Psoas muscle (tissue), 8 donors: ENCODE measurements around the gene TDRD5. TPM values are rescaled to one million over a fixed set of nuclear protein-coding genes. Genes with fewer than 3 reads are reported as not detected.

Experiments used
- ATAC-seq, 4 donors: fragments of 200-7000 bp; cut with Tn5 transposase; one replicate each; pipeline ENCODE4 v1.9.1; 2020; ENCODE audit warnings: moderate library complexity in 3 of 4, mild to moderate bottlenecking in 2 of 4
- DNase-seq, 2 donors: peaks; one replicate each; pipeline ENCODE4 v3.0.0-alpha.2; 2020
- H3K27ac ChIP-seq: fragments of 200-600 bp; one replicate; pipeline ENCODE4 v1.8.0; 2022
- H3K27me3 ChIP-seq, 3 donors: fragments of 200-600 bp in 1 of 3; one replicate each; pipeline versions ENCODE4 v1.6.1 to v1.8.0; 2013 to 2022; ENCODE audit warnings: low read length in 2 of 3, mild to moderate bottlenecking in 2 of 3, moderate library complexity in 1 of 3; ENCODE audit not compliant: insufficient read depth in 3 of 3
- H3K36me3 ChIP-seq, 2 donors: fragments of 200-600 bp in 1 of 2; one replicate each; pipeline versions ENCODE4 v1.6.1 to v1.8.0; 2013 to 2022; ENCODE audit warnings: low read depth in 1 of 2, mild to moderate bottlenecking in 1 of 2, moderate library complexity in 1 of 2; ENCODE audit not compliant: insufficient read depth in 1 of 2
- H3K4me1 ChIP-seq: fragments of 200-600 bp; one replicate; pipeline ENCODE4 v1.8.0; 2022
- H3K4me3 ChIP-seq: fragments of 200-600 bp; one replicate; pipeline ENCODE4 v1.8.0; 2022; ENCODE audit warnings: mild to moderate bottlenecking
- H3K9me3 ChIP-seq: fragments of 200-600 bp; one replicate; pipeline ENCODE4 v1.8.0; 2022
- CTCF ChIP-seq: fragments of 200-600 bp; IDR thresholded peaks from one replicate; pipeline ENCODE4 v1.8.0; 2022; ENCODE audit warnings: antibody characterized with exemption
- WGBS, 3 donors: extraction: QIAGEN DNeasy Blood & Tissue Kit; methylation state at CpG; one replicate each; pipeline versions ENCODE4 v1.1.6 to v1.1.7; 2013; 5-methylcytosine and 5-hydroxymethylcytosine counted together
- intact Hi-C, 2 donors: fragments of 100-400 bp; cut with DNase I; formaldehyde crosslinking; loops; one replicate each; pipeline versions ENCODE4 v1.11.0 to v1.14.2; 2022
- polyA plus RNA-seq, 3 donors: library from polyadenylated mRNA; stranded (reverse); fragments of 200-250 nt; gene quantifications; one replicate each; pipeline ENCODE4 v1.2.3, GENCODE V29; 2013
- total RNA-seq, 4 donors: library from RNA; stranded (reverse); fragmentation: NEBNext Ultra II Directional in 2 of 4; extraction: Animal tissue kit (Norgen Biotek cat#: 25700) in 2 of 4; gene quantifications; one replicate each; pipeline versions ENCODE4 v1.2.1 to v1.2.4, GENCODE V29; 2021 to 2023
- donor health status: healthy with polysubstance abuse.
- donor health status: DM: no; HTN: no; CAD: no; lungs with moderate emphysema.
- donor health status: Bipolar disorder and iron deficiency.
- donor health status: healthy.
- donor health status: DM: yes; HTN: yes; CAD: no.
- donor health status: DM: no; HTN: no; CAD: no.
- donor health status: DM: no; HTN: no; CAD: no.
- donor health status: DM: yes; HTN: yes; CAD: no.

The TDRD5 gene
- total and polyA plus RNA-seq, 7 donors, result 0.03 TPM; not detected in 6

- DNase-seq (no peak), ATAC-seq (no peak)
- Histone ChIP-seq H3K9me3 (no peaks in the 10 kb centered on the region), H3K36me3 (no peaks in the 10 kb centered on the region), H3K4me1 (no peaks in the 10 kb centered on the region), H3K4me3 (no peak overlapping the region), H3K27ac (no peak overlapping the region), H3K27me3 (no peaks in the 10 kb centered on the region)
- 87 to 100% (median 97%) methylated on average over 1 of the region's 1 CpG for WGBS, 3 donors
- no peak for TF ChIP-seq CTCF
- intact Hi-C loops, result no loop called here
Observed at GRCh38 chr1:179558078-179558477, 33.6 kb upstream of the TDRD5 start.

- intact Hi-C loops, result no loop called here
Observed at GRCh38 chr1:179575497-179576314, 15.9 kb upstream of the TDRD5 start, which contains the start of gene NPHS2. Gene NPHS2 (minus strand): TSS chr1:179575948. CDS start chr1:179575864, 84 bp downstream.

GRCh38 chr1:179576509-179576908, 15.1 kb upstream of the TDRD5 start:
- Histone ChIP-seq H3K27ac (no peak overlapping the region), H3K9me3 (no peaks in the 10 kb centered on the region), H3K27me3 (peaks cover 12 to 31% (median 13%) of the 10 kb centered on the region in 3 donors), H3K4me3 (no peak overlapping the region), H3K36me3 (no peaks in the 10 kb centered on the region), H3K4me1 (no peaks in the 10 kb centered on the region)
- no peak for ATAC-seq
- 55 to 60% (median 59%) methylated on average over 5 of the region's 5 CpGs for WGBS, 3 donors
- TF ChIP-seq CTCF, result no peak
- no peak for DNase-seq
- intact Hi-C loops, result no loop called here

More at GRCh38 chr1:179575497-179576314, 15.9 kb upstream of the TDRD5 start, which contains the start of gene NPHS2:
- no peak for DNase-seq
- TF ChIP-seq CTCF, result no peak
- no peak within 1 kb of the TSS for H3K4me3 ChIP-seq
- no peaks in the 10 kb centered on the region for H3K4me1 ChIP-seq
- WGBS, 3 donors, result 4% methylated on average over 55 to 77 of the region's 77 CpGs
- H3K36me3 ChIP-seq, result no peaks in the 10 kb centered on the region
- peaks cover 12 to 31% (median 13%) of the 10 kb centered on the region in 3 donors for H3K27me3 ChIP-seq
- no peaks in the 10 kb centered on the region for H3K9me3 ChIP-seq
- no peak for ATAC-seq
- H3K27ac ChIP-seq, result no peak within 1 kb of the TSS

GRCh38 chr1:179583771-179584320, 7.8 kb upstream of the TDRD5 start:
- no peak for TF ChIP-seq CTCF
- intact Hi-C loops, result no loop called here
- peaks cover 0 to 27% (median 2%) of the 10 kb centered on the region in 3 donors for H3K27me3 ChIP-seq

More at GRCh38 chr1:179583771-179584320, 7.8 kb upstream of the TDRD5 start:
- no peaks in the 10 kb centered on the region for H3K9me3 ChIP-seq
- 81 to 87% (median 86%) methylated on average over 5 of the region's 5 CpGs for WGBS, 3 donors
- no peaks in the 10 kb centered on the region for H3K4me1 ChIP-seq
- no peak overlapping the region for H3K27ac ChIP-seq
- no peaks in the 10 kb centered on the region for H3K36me3 ChIP-seq
- DNase-seq (no peak), ATAC-seq (no peak)
- no peak overlapping the region for H3K4me3 ChIP-seq
